ENCODE results near the gene KRT84. TPM values are rescaled to one million over a fixed set of nuclear protein-coding genes. Genes with fewer than 3 reads are reported as not detected.

The KRT84 gene
- total RNA-seq, 2 experiments from 2014 or later = not detected

DNA sequence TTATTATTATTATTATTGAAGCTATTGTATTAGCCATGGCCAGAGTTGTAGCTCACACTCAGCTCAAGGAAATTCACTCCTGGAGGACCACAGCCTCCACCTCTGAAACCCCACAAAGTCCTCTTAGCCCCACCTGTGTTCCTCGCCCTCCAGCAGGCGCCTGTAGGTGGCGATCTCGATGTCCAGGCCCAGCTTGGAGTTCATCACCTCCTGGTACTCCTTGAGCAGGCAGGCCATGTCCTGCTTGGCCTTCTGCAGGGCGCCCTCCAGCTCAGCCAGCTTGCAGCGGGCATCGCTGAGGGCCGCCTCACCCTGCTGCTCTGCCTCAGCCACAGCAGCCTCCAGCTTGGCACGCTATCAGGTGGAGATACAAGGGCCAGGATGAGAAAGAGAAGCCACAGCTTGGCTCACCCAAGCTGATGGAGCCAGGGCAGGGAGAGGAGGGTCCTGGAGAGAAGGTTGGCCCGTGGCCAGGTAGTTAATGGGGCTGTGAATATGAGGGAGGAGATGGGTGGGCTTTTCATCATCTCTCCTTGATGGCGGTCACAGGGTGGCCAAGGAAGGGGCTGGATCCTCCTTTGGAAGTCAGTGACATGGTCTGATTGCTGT is 23.2 kb downstream of the KRT84 start:
- Mint-ChIP-seq H3K9me3 (no peaks in the 10 kb centered on the region), H3K27me3 (no peaks in the 10 kb centered on the region), H3K4me1 (ENCODE audit: low read depth) (peaks cover 22% of the 10 kb centered on the region), H3K36me3 (ENCODE audit: low read depth) (no peaks in the 10 kb centered on the region), H3K4me3 (no peak overlapping the region), H3K27ac (no peak overlapping the region)
- Histone ChIP-seq H3K4me1 (ENCODE audit: insufficient read depth, low read length) (peaks cover 17% of the 10 kb centered on the region), H3K9me3 (ENCODE audit: control insufficient read depth in 1 of 2, insufficient read depth in 1 of 2, low read length in 2 of 2) (no peaks in the 10 kb centered on the region), H3K4me3 (ENCODE audit: low read length) (no peak overlapping the region), H3K36me3 (ENCODE audit: insufficient read depth, low read length) (no peaks in the 10 kb centered on the region), H3K27ac (ENCODE audit: low read depth in 1 of 2, low read length in 2 of 2) (no peak overlapping the region), H3K27me3 (ENCODE audit: control insufficient read depth in 1 of 2, insufficient read depth in 2 of 2, low read length in 2 of 2) (no peaks in the 10 kb centered on the region)
- TF ChIP-seq, protein P1, sequence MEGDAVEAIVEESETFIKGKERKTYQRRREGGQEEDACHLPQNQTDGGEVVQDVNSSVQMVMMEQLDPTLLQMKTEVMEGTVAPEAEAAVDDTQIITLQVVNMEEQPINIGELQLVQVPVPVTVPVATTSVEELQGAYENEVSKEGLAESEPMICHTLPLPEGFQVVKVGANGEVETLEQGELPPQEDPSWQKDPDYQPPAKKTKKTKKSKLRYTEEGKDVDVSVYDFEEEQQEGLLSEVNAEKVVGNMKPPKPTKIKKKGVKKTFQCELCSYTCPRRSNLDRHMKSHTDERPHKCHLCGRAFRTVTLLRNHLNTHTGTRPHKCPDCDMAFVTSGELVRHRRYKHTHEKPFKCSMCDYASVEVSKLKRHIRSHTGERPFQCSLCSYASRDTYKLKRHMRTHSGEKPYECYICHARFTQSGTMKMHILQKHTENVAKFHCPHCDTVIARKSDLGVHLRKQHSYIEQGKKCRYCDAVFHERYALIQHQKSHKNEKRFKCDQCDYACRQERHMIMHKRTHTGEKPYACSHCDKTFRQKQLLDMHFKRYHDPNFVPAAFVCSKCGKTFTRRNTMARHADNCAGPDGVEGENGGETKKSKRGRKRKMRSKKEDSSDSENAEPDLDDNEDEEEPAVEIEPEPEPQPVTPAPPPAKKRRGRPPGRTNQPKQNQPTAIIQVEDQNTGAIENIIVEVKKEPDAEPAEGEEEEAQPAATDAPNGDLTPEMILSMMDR (IDR thresholded peaks at IDR 0.05) = no peak
- POLR2A ChIA-PET = interaction anchor here (1.1 kb wide), 1 partner anchor 12 kb away, joined by 3 read pairs; no protein-coding TSS in a partner anchor
- intact Hi-C loops (cut with DNase I, micrococcal nuclease) = no loop called here
- CTCF ChIA-PET = interaction anchor here (1.0 kb wide), 1 partner anchor 35 kb away, joined by 3 read pairs; no protein-coding TSS in a partner anchor
- ATAC-seq (ENCODE audit: poor library complexity) (no peak), DNase-seq (no peak)

DNA sequence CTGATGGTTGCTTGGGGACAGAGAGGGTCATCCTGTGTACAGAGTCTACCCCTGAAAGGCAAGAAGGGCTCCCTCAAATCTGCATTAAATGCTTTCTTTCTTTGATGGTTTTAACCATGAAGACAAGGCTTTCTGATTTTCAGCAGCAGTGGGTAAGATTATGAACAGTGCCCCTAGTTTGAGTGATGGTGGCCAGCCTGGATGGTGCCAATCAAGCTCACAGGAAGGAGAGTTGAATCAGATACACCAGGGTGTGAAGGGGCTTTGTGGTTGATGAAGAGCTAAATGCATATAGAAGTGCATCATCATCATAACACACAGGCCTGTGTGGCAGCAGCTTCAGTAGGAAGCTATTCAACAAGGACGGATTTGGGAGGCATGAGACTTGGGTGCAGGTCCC is 23.9 kb downstream of the KRT84 start:
- Histone ChIP-seq H3K36me3 (ENCODE audit: insufficient read depth, low read length) (no peaks in the 10 kb centered on the region), H3K27me3 (ENCODE audit: control insufficient read depth in 1 of 2, insufficient read depth in 2 of 2, low read length in 2 of 2) (no peaks in the 10 kb centered on the region), H3K4me1 (ENCODE audit: insufficient read depth, low read length) (peaks cover 17% of the 10 kb centered on the region), H3K9me3 (ENCODE audit: control insufficient read depth in 1 of 2, insufficient read depth in 1 of 2, low read length in 2 of 2) (no peaks in the 10 kb centered on the region), H3K27ac (ENCODE audit: low read depth in 1 of 2, low read length in 2 of 2) (no peak overlapping the region), H3K4me3 (ENCODE audit: low read length) (no peak overlapping the region)
- no peaks in the 10 kb centered on the region for H3K36me3 Mint-ChIP-seq (ENCODE audit: low read depth)
- no peak overlapping the region for H3K27ac Mint-ChIP-seq
- no peak overlapping the region for H3K4me3 Mint-ChIP-seq
- ATAC-seq (ENCODE audit: poor library complexity) (no peak), DNase-seq (peak in 2 of 14 experiments; percentile 2 to 29)
- ChIA-PET CTCF (interaction anchor here (1.0 kb wide), 1 partner anchor 34 kb away, joined by 3 read pairs; no protein-coding TSS in a partner anchor), POLR2A (interaction anchor here (1.1 kb wide), 1 partner anchor 13 kb away, joined by 3 read pairs; no protein-coding TSS in a partner anchor)
- TF ChIP-seq, protein P1 (IDR thresholded peaks at IDR 0.05) = no peak
- no peaks in the 10 kb centered on the region for H3K27me3 Mint-ChIP-seq
- intact Hi-C loops (cut with DNase I, micrococcal nuclease) = no loop called here
- peaks cover 22% of the 10 kb centered on the region for H3K4me1 Mint-ChIP-seq (ENCODE audit: low read depth)
- no peaks in the 10 kb centered on the region for H3K9me3 Mint-ChIP-seq

DNA sequence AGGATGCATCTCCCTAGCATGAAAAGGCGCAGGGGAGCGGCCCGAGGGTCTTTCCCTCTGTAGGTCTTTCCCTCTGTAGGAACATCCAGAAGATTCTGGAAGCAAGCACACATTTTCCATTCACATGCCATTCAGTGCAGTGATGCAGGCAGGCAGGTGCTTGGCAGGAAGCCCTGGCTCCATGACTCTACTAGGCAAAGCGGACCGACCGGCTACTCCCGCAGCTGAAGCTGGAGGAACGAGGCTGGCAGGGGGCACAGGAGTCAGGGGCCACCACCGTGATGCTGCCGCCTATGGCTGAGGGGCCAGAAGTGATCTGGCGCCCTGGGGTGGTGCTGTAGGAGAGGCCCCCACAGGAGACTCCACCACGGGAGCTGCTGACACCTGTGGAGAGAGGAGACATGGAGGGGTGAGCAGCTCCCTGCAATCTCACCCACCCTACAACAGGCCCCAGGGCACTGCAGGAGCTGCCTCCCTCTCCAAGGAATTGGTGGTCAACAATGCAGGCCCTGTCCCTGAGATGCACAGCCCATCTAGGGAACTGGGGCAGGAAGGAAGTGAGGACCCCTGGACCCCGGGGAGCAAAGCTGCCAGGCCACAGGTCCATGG is 24.7 kb downstream of the KRT84 start:
- TF ChIP-seq, protein P1 (IDR thresholded peaks at IDR 0.05) = no peak
- H3K36me3 Mint-ChIP-seq (ENCODE audit: low read depth) = no peaks in the 10 kb centered on the region
- H3K27me3 Mint-ChIP-seq = no peaks in the 10 kb centered on the region
- H3K36me3 ChIP-seq (ENCODE audit: insufficient read depth, low read length) = no peaks in the 10 kb centered on the region
- peaks cover 17% of the 10 kb centered on the region for H3K4me1 ChIP-seq (ENCODE audit: insufficient read depth, low read length)
- intact Hi-C loops (cut with DNase I, micrococcal nuclease) = no loop called here
- H3K27ac ChIP-seq (ENCODE audit: low read depth in 1 of 2, low read length in 2 of 2) = no peak overlapping the region
- no peak overlapping the region for H3K4me3 Mint-ChIP-seq
- CTCF ChIA-PET = no interaction called here
- ATAC-seq (ENCODE audit: poor library complexity) (no peak), DNase-seq (peak in 1 of 14 experiments; percentile 24)
- no peaks in the 10 kb centered on the region for H3K27me3 ChIP-seq (ENCODE audit: control insufficient read depth in 1 of 2, insufficient read depth in 2 of 2, low read length in 2 of 2)
- POLR2A ChIA-PET = no interaction called here
- H3K9me3 Mint-ChIP-seq = no peaks in the 10 kb centered on the region
- peaks cover 22% of the 10 kb centered on the region for H3K4me1 Mint-ChIP-seq (ENCODE audit: low read depth)
- no peaks in the 10 kb centered on the region for H3K9me3 ChIP-seq (ENCODE audit: control insufficient read depth in 1 of 2, insufficient read depth in 1 of 2, low read length in 2 of 2)
- no peak overlapping the region for H3K27ac Mint-ChIP-seq
- no peak overlapping the region for H3K4me3 ChIP-seq (ENCODE audit: low read length)
